K562 (cell line): ENCODE results near the gene C6orf89. TPM values are rescaled to one million over a fixed set of nuclear protein-coding genes. Genes with fewer than 3 reads are reported as not detected.

Experiments used
- ATAC-seq: fragments of 200-7000 bp; cut with Tn5 transposase; 3 replicates; pipeline ENCODE4 v1.9.1; 2020; ENCODE audit warnings: moderate library complexity
- BruUV-seq: library from RNA; stranded (reverse); fragments of 400-500 nt; replicated peaks from 2 replicates; lab custom pipeline; 2021; lab: Mats Ljungman, UMichigan
- CTCF ChIA-PET: fragments of 300-600 bp; formaldehyde crosslinking; extraction: SDS; loops from one replicate; lab custom pipeline; 2021; ENCODE audit warnings: low intra/inter-chr PET ratio; lab: Yijun Ruan, JAX
- POLR2A ChIA-PET: fragments of 300-600, 350-650 bp; sonication (Branson Sonifier 250); formaldehyde crosslinking; extraction: SDS; loops from one replicate; lab custom pipeline; 2021; ENCODE audit warnings: antibody characterized with exemption, inconsistent platforms; lab: Yijun Ruan, JAX
- DNase-seq, 4 experiments: peaks; one replicate each; pipeline versions ENCODE4 v3.0.0 to v3.0.0-alpha.2; 2011 to 2018; ENCODE audit warnings: low spot score in 3 of 4, mixed read lengths in 3 of 4; ENCODE audit errors: extremely low read depth in 1 of 4
- FAIRE-seq: peaks from 2 replicates; lab custom pipeline; 2011; peaks lifted over from hg19 to GRCh38; lab: Jason Lieb, UNC
- H2AFZ ChIP-seq: 2 replicates; pipeline ENCODE4 v1.6.0; 2011; ENCODE audit warnings: low read depth, low read length, control low read depth, inconsistent platforms
- H3K27ac ChIP-seq: fragments of 200-600 bp; 3 replicates; pipeline ENCODE4 v1.8.0; 2011; ENCODE audit warnings: low read depth, mild to moderate bottlenecking, control low read depth, inconsistent platforms, low read length, moderate library complexity, mixed read lengths; ENCODE audit errors: extremely low read depth
- H3K27me3 ChIP-seq, 2 experiments: fragments of 300-600 bp in 1 of 2; 2 replicates in 1 of 2; 3 replicates in 1 of 2; pipeline versions ENCODE4 v1.6.0 to v1.8.0; 2011; ENCODE audit warnings: inconsistent platforms in 2 of 2, low read length in 2 of 2, mild to moderate bottlenecking in 1 of 2, mixed read lengths in 1 of 2, moderate library complexity in 1 of 2; ENCODE audit not compliant: control insufficient read depth in 2 of 2, insufficient read depth in 2 of 2
- H3K36me3 ChIP-seq: fragments of 300-600 bp; 3 replicates; pipeline ENCODE4 v1.8.0; 2011; ENCODE audit warnings: mild to moderate bottlenecking, low read length, inconsistent platforms; ENCODE audit not compliant: control insufficient read depth, insufficient read depth
- H3K4me1 ChIP-seq, 2 experiments: fragments of 200-600 bp in 1 of 2; replicated peaks in 1 of 2; 2 replicates in 1 of 2; 3 replicates in 1 of 2; pipeline versions ENCODE4 v1.5.1 to v1.8.0; 2011; ENCODE audit warnings: inconsistent platforms in 2 of 2, low read length in 2 of 2, mild to moderate bottlenecking in 1 of 2, mixed read lengths in 1 of 2, moderate library complexity in 1 of 2; ENCODE audit not compliant: control insufficient read depth in 2 of 2, insufficient read depth in 2 of 2
- H3K4me2 ChIP-seq: 2 replicates; pipeline ENCODE4 v1.6.1; 2011; ENCODE audit warnings: low read length, control low read depth, inconsistent platforms, mixed read lengths; ENCODE audit not compliant: insufficient read depth
- H3K4me3 ChIP-seq: fragments of 200-600 bp; sonication (generic), shearing (Covaris generic); 2 replicates; pipeline ENCODE4 v1.5.1; 2016; ENCODE audit warnings: control low read depth, inconsistent platforms
- H3K79me2 ChIP-seq: fragments of 200-600 bp; 3 replicates; pipeline ENCODE4 v1.8.0; 2011; ENCODE audit warnings: low read length, inconsistent platforms; ENCODE audit not compliant: control insufficient read depth, insufficient read depth
- H3K9ac ChIP-seq, 2 experiments: 2 replicates each; pipeline versions ENCODE4 v1.6.0 to v1.6.1; 2011; ENCODE audit warnings: low read depth in 2 of 2, low read length in 2 of 2, control low read depth in 1 of 2, inconsistent platforms in 1 of 2, mild to moderate bottlenecking in 1 of 2, mixed read lengths in 1 of 2; ENCODE audit not compliant: insufficient read depth in 1 of 2
- H3K9me1 ChIP-seq: one replicate; pipeline ENCODE4 v1.6.0; 2011; ENCODE audit warnings: inconsistent platforms, mild to moderate bottlenecking, low read length, moderate library complexity; ENCODE audit not compliant: control insufficient read depth, insufficient read depth
- H3K9me3 ChIP-seq: replicated peaks from 2 replicates; pipeline ENCODE4 v1.5.1; 2011; ENCODE audit warnings: low read depth, low read length, inconsistent platforms; ENCODE audit not compliant: control insufficient read depth, insufficient read depth
- H4K20me1 ChIP-seq: replicated peaks from 2 replicates; pipeline ENCODE4 v1.6.1; 2011; ENCODE audit warnings: low read length, inconsistent platforms, mixed read lengths; ENCODE audit not compliant: control insufficient read depth, insufficient read depth
- ARID1B ChIP-seq: fragments of 450-650 bp; IDR thresholded peaks from 2 replicates; pipeline ENCODE4 v1.6.1; 2016; ENCODE audit warnings: antibody characterized with exemption, mild to moderate bottlenecking, inconsistent platforms
- ARID3A ChIP-seq: IDR thresholded peaks from 2 replicates; pipeline ENCODE4 v1.6.1; 2012; ENCODE audit warnings: low read depth, low read length, improper control_type of control experiment, borderline replicate concordance
- ATF1 ChIP-seq, 2 experiments: fragments of 450-650 bp in 1 of 2; IDR thresholded peaks; 2 replicates each; pipeline ENCODE4 v1.6.1; 2016; ENCODE audit warnings: missing compliant biosample characterization in 1 of 2, missing genetic modification characterization in 1 of 2
- CBFA2T3 ChIP-seq: fragments of 450-650 bp; IDR thresholded peaks from 2 replicates; pipeline ENCODE4 v1.6.1; 2017
- CXXC5 ChIP-seq: fragments of 250-450 bp; sonication (Bioruptor Pico); IDR thresholded peaks from 2 replicates; pipeline ENCODE4 v1.8.0; 2022; ENCODE audit warnings: inconsistent platforms, mild to moderate bottlenecking, moderate library complexity
- EGR1 ChIP-seq: fragments of 450-650 bp; conservative IDR thresholded peaks from 2 replicates; pipeline ENCODE4 v1.6.1; 2017; ENCODE audit warnings: mild to moderate bottlenecking
- ESRRA ChIP-seq: fragments of 450-650 bp; IDR thresholded peaks from 2 replicates; pipeline ENCODE4 v1.6.1; 2014; ENCODE audit warnings: low read depth, mild to moderate bottlenecking, moderate library complexity, borderline replicate concordance
- IRF9 ChIP-seq: fragments of 450-650 bp; IDR thresholded peaks from 2 replicates; pipeline ENCODE4 v1.6.1; 2016; ENCODE audit warnings: missing biosample characterization, missing genetic modification characterization
- MTA2 ChIP-seq: fragments of 450-650 bp; IDR thresholded peaks from 2 replicates; pipeline ENCODE4 v1.6.1; 2016; ENCODE audit warnings: low read depth
- MTA3 ChIP-seq: fragments of 450-650 bp; formaldehyde crosslinking; IDR thresholded peaks from 2 replicates; pipeline ENCODE4 v1.6.1; 2017; ENCODE audit warnings: mild to moderate bottlenecking, borderline replicate concordance
- PATZ1 ChIP-seq: fragments of 250-450 bp; sonication (Bioruptor Pico); IDR thresholded peaks from 2 replicates; pipeline ENCODE4 v1.5.0; 2020; ENCODE audit warnings: mild to moderate bottlenecking, borderline replicate concordance
- PTRF ChIP-seq: fragments of 450-650 bp; IDR thresholded peaks from 2 replicates; pipeline ENCODE4 v1.6.1; 2016; ENCODE audit warnings: mild to moderate bottlenecking, missing genetic modification characterization, missing compliant biosample characterization
- RB1 ChIP-seq: fragments of 450-650 bp; IDR thresholded peaks from 2 replicates; pipeline ENCODE4 v1.6.1; 2017; ENCODE audit warnings: low read depth, mild to moderate bottlenecking
- SMAD4 ChIP-seq: fragments of 250-450 bp; sonication (Bioruptor Pico); conservative IDR thresholded peaks from 2 replicates; pipeline ENCODE4 v1.8.0; 2021; ENCODE audit warnings: inconsistent platforms, mild to moderate bottlenecking, moderate library complexity
- TAL1 ChIP-seq: fragments of 450-650 bp; IDR thresholded peaks from 2 replicates; pipeline ENCODE4 v1.6.1; 2016; ENCODE audit warnings: mild to moderate bottlenecking
- ZNF316 ChIP-seq: fragments of 450-650 bp; IDR thresholded peaks from 2 replicates; pipeline ENCODE4 v1.6.1; 2016
- WGBS: fragments of 100-300 bp; shearing (Covaris generic); methylation state at CpG from one replicate; pipeline ENCODE4 v1.1.6; 2016; ENCODE audit warnings: low coverage, mixed read lengths; ENCODE audit not compliant: insufficient coverage; ENCODE audit errors: missing lambda C conversion rate; 5-methylcytosine and 5-hydroxymethylcytosine counted together
- in situ Hi-C: fragments of 300-500 bp; cut with MboI; formaldehyde crosslinking; loops from 4 replicates; pipeline ENCODE4 v1.15.0; 2018; ENCODE audit warnings: inconsistent platforms, mixed read lengths
- intact Hi-C: fragments of 100-400 bp; cut with micrococcal nuclease; formaldehyde crosslinking; loops from 2 replicates; pipeline ENCODE4 v1.14.2; 2022
- polyA plus RNA-seq, 8 experiments: library from polyadenylated mRNA; depleted of rRNA in 4 of 8; stranded (reverse) in 5 of 8; unstranded in 3 of 8; fragments of >200 nt; fragmentation: Nextera tagmentation in 2 of 8; fragmentation: Illumina TruSeq in 1 of 8; extraction: Ambion mirVana in 2 of 8; extraction: Trizol in 1 of 8; gene quantifications; 2 replicates each; pipeline versions ENCODE4 v1.2.1 to v1.2.3, GENCODE V29; 2011 to 2014; ENCODE audit warnings: inconsistent platforms in 1 of 8, missing spikeins in 1 of 8
- total RNA-seq, 7 experiments: library from RNA; depleted of rRNA in 6 of 7; stranded (reverse); fragments of >200 nt in 6 of 7; fragmentation: Illumina TruSeq in 2 of 7; extraction: Trizol in 2 of 7; gene quantifications; 2 replicates each; pipeline versions ENCODE4 v1.2.1 to v1.2.3, GENCODE V29; 2011 to 2021; ENCODE audit warnings: low replicate concordance in 1 of 7

The C6orf89 gene
- total and polyA plus RNA-seq, 9 of the 15 experiments (the other 6 are each of a cell fraction or from before 2014, with no cell fraction given): 35.2 to 111 (median 58.5) TPM

GRCh38 chr6:36843170-36843569 is 42.6 kb upstream of the C6orf89 start (continued):
- TF ChIP-seq PATZ1 (CRISPR knock-in tag) (no peak), ESRRA (no peak)

GRCh38 chr6:36844232-36845170 is 41.3 kb upstream of the C6orf89 start:
- no peak overlapping the region for H3K27ac ChIP-seq
- no TSS peak for BruUV-seq
- intact Hi-C loops: no loop called here
- H3K27me3 ChIP-seq: no peaks in the 10 kb centered on the region
- in situ Hi-C loops: no loop called here
- ChIA-PET CTCF (no interaction called here), POLR2A (interaction anchor here (1.0 to 2.0 kb wide), 3 partner anchors 8 to 33 kb away, joined by 4 to 12 read pairs (median 7); no protein-coding TSS in a partner anchor)
- H3K4me2 ChIP-seq: no peak overlapping the region
- FAIRE-seq (no peak), DNase-seq (no peak), ATAC-seq (no peak)
- no peaks in the 10 kb centered on the region for H3K9me3 ChIP-seq
- no peaks in the 10 kb centered on the region for H3K36me3 ChIP-seq
- H3K4me1 ChIP-seq: peaks cover 42 to 51% of the 10 kb centered on the region in 2 experiments
- no peak overlapping the region for H2AFZ ChIP-seq
- H3K9me1 ChIP-seq: peaks cover 3% of the 10 kb centered on the region
- H4K20me1 ChIP-seq: no peaks in the 10 kb centered on the region
- H3K4me3 ChIP-seq: no peak overlapping the region
- peak overlapping the region in 1 of 2 experiments; percentile 59; a peak in 2 of 4 replicates for H3K9ac ChIP-seq
- 22% methylated on average over 19 of the region's 19 CpGs for WGBS
- H3K79me2 ChIP-seq: no peaks in the 10 kb centered on the region
- TF ChIP-seq PTRF (tag): no peak
- peak; percentile 13; the same call in 1 of the 2 replicates for TF ChIP-seq TAL1
- no peak for TF ChIP-seq RB1
- TF ChIP-seq ARID3A: no peak
- TF ChIP-seq SMAD4: peak; percentile 47; the same call in 1 of the 2 replicates
- 0 out of 2 replicates have a peak, but pooled peaks have one; percentile 6 for TF ChIP-seq MTA2
- peak; percentile 30; the same call in 1 of the 2 replicates for TF ChIP-seq ARID1B
- no peak for TF ChIP-seq IRF9
- TF ChIP-seq CBFA2T3: peak; percentile 75
- peak; percentile 81 for TF ChIP-seq EGR1
- TF ChIP-seq MTA3: 0 out of 2 replicates have a peak, but pooled peaks have one; percentile 28
- 0 out of 2 replicates have a peak, but pooled peaks have one; percentile 30 for TF ChIP-seq CXXC5 (CRISPR knock-in tag)
- peak; percentile 25; the same call in 1 of the 2 replicates for TF ChIP-seq ZNF316
- no peak for TF ChIP-seq ATF1 (CRISPR knock-in tag; IDR thresholded peaks at IDR 0.05)
- peak; percentile 42; the same call in 1 of the 2 replicates for TF ChIP-seq ATF1 (tag; IDR thresholded peaks at IDR 0.05)
